Kidney (tissue), 14 donors: ENCODE data around the gene SLC13A2. TPM values are rescaled to one million over a fixed set of nuclear protein-coding genes. Genes with fewer than 3 reads are reported as not detected.
"Not testable (repeated sequence)": the region's sequence is repeated elsewhere in the genome, so short reads cannot be mapped to it uniquely, and the experiment has no call there.

Experiments used
- DNase-seq, 5 donors: peaks; one replicate each; pipeline ENCODE4 v3.0.0-alpha.2; 2013 to 2020
- FAIRE-seq: peaks from 2 replicates; lab custom pipeline; 2012; peaks lifted over from hg19 to GRCh38; lab: Jason Lieb, UNC
- H3K27ac ChIP-seq, 2 donors: one replicate each; pipeline ENCODE4 v1.7.0; 2013; ENCODE audit warnings: low read depth in 2 of 2, low read length in 2 of 2, inconsistent platforms in 1 of 2
- H3K27me3 ChIP-seq: one replicate; pipeline ENCODE4 v1.7.1; 2013; ENCODE audit warnings: low read length, inconsistent platforms; ENCODE audit not compliant: control insufficient read depth, insufficient read depth
- H3K36me3 ChIP-seq, 3 donors: one replicate each; pipeline versions ENCODE4 v1.7.0 to v1.7.1; 2013; ENCODE audit warnings: low read length in 3 of 3, control low read depth in 1 of 3, inconsistent platforms in 1 of 3; ENCODE audit not compliant: insufficient read depth in 3 of 3, control insufficient read depth in 2 of 3
- H3K4me1 ChIP-seq, 3 donors: one replicate each; pipeline versions ENCODE4 v1.7.0 to v1.7.1; 2013; ENCODE audit warnings: low read length in 3 of 3, inconsistent platforms in 1 of 3, low read depth in 1 of 3; ENCODE audit not compliant: control insufficient read depth in 2 of 3, insufficient read depth in 2 of 3
- H3K4me3 ChIP-seq, 3 donors: one replicate each; pipeline versions ENCODE4 v1.7.0 to v1.8.1; 2013; ENCODE audit warnings: low read length in 3 of 3, control low read depth in 1 of 3, inconsistent platforms in 1 of 3
- H3K9ac ChIP-seq, 3 donors: one replicate each; pipeline versions ENCODE4 v1.7.0 to v1.7.1; 2013; ENCODE audit warnings: low read length in 3 of 3, control low read depth in 1 of 3, inconsistent platforms in 1 of 3
- H3K9me3 ChIP-seq, 3 donors: one replicate each; pipeline versions ENCODE4 v1.7.0 to v1.7.1; 2013; ENCODE audit warnings: low read length in 3 of 3, control low read depth in 1 of 3, inconsistent platforms in 1 of 3; ENCODE audit not compliant: control insufficient read depth in 2 of 3, insufficient read depth in 1 of 3
- CTCF ChIP-seq: IDR thresholded peaks from 3 replicates; pipeline ENCODE4 v1.5.1; 2012; ENCODE audit warnings: mild to moderate bottlenecking, moderate library complexity, borderline replicate concordance; ENCODE audit not compliant: insufficient read depth; ENCODE audit errors: extremely low read depth
- intact Hi-C: fragments of 100-400 bp; cut with DNase I; formaldehyde crosslinking; loops from one replicate; pipeline ENCODE4 v1.11.1; 2022
- polyA plus RNA-seq: library from polyadenylated mRNA; stranded (reverse); fragments of 350-450 nt; fragmentation: Illumina TruSeq; extraction: RNeasy Lipid Tissue Mini Kit (QIAGEN cat#74804); gene quantifications from one replicate; pipeline ENCODE4 v1.2.3, GENCODE V29; 2014; ENCODE audit warnings: low read depth, low replicate concordance; ENCODE audit not compliant: insufficient read depth
- total RNA-seq: library from RNA; stranded (reverse); fragmentation: NEBNext Ultra II Directional; extraction: Animal tissue kit (Norgen Biotek cat#: 25700); gene quantifications from one replicate; pipeline ENCODE4 v1.2.1, GENCODE V29; 2021
- donor health status: control.
- donor health status: control.
- donor health status: control.
- donor health status: control.
- donor health status: control.
- donor health status: DM: yes; HTN: yes; CAD: no.
- donor health status: Normal renal cell carcinoma (clear cell type).

SLC13A2 gene
- total and polyA plus RNA-seq, 2 donors from 2014 or later = 1.1 to 69.0 TPM

DNA sequence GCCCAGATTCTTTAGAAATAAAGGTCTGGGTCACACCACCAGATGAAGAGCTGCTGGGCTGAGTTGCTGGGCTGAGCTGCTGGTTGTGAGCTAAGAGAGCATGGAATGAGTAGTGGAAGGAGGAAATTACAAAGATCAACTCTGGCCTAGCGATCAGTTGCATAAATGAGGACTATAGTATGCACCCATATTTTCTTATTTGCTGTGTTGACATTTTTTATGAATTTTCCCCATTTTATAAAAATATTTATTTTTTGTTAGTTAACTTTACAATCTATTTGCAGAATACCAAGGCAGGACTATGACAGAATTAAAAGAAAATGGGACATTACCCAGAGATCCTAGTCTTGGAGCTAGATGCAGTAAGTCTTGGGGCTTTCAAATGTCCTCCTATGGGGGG, 23.6 kb upstream of the SLC13A2 start:
- no peak for TF ChIP-seq CTCF
- H3K4me3 ChIP-seq = no peak overlapping the region
- FAIRE-seq (no peak), DNase-seq (no peak)
- H3K4me1 ChIP-seq = no peaks in the 10 kb centered on the region
- no peak overlapping the region for H3K9ac ChIP-seq
- intact Hi-C loops = no loop called here
- no peaks in the 10 kb centered on the region for H3K27me3 ChIP-seq
- H3K27ac ChIP-seq = no peak overlapping the region
- H3K9me3 ChIP-seq = no peaks in the 10 kb centered on the region
- H3K36me3 ChIP-seq = no peaks in the 10 kb centered on the region

DNA sequence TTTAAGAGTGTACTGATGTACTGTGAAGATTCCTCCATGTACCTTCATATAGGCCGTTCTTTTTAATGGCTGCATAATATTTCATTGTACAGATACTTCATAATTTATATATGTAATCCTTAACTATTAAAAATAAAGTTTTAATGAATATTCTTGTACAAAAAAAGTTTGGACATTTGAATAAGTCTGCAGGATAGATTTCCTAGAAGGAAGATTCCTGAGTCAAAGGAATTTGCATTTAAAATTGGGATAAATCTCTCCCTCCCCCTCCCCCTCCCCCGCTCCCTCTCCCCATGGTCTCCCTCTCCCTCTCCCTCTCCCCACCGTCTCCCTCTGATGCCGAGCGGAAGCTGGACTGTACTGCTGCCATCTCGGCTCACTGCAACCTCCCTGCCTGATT, 15.6 kb upstream of the SLC13A2 start:
- Histone ChIP-seq H3K27me3 (no peaks in the 10 kb centered on the region), H3K27ac (no peak overlapping the region), H3K4me1 (no peaks in the 10 kb centered on the region), H3K9ac (no peak overlapping the region), H3K9me3 (no peaks in the 10 kb centered on the region), H3K36me3 (no peaks in the 10 kb centered on the region), H3K4me3 (no peak overlapping the region)
- no peak for TF ChIP-seq CTCF
- DNase-seq (no peak), FAIRE-seq (no peak)
- intact Hi-C loops = no loop called here

DNA sequence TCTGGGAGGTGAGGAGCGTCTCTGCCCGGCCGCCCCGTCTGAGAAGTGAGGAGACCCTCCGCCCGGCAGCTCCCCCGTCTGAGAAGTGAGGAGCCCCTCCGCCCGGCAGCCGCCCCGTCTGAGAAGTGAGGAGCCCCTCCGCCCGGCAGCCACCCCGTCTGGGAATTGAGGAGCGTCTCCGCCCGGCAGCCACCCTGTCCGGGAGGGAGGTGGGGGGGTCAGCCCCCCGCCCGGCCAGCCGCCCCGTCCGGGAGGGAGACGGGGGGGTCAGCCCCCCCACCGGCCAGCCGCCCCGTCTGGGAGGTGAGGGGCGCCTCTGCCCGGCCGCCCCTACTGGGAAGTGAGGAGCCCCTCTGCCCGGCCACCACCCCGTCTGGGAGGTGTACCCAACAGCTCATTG, 14.6 kb upstream of the SLC13A2 start:
- intact Hi-C loops, H3K9ac ChIP-seq, H3K27ac ChIP-seq, FAIRE-seq, H3K4me1 ChIP-seq, H3K9me3 ChIP-seq, H3K27me3 ChIP-seq, H3K36me3 ChIP-seq, H3K4me3 ChIP-seq, DNase-seq: not testable (repeated sequence)

GRCh38 chr17:28460901-28461300, 12.5 kb upstream of the SLC13A2 start:
- H3K36me3 ChIP-seq = no peaks in the 10 kb centered on the region
- H3K4me3 ChIP-seq = no peak overlapping the region
- no peak for DNase-seq
- H3K9ac ChIP-seq = no peak overlapping the region
- intact Hi-C loops = no loop called here
- H3K27ac ChIP-seq = no peak overlapping the region
- H3K27me3 ChIP-seq = no peaks in the 10 kb centered on the region
- FAIRE-seq = no peak
- no peak for TF ChIP-seq CTCF
- no peaks in the 10 kb centered on the region for H3K9me3 ChIP-seq
- H3K4me1 ChIP-seq = no peaks in the 10 kb centered on the region
